Endodermal cell (in vitro differentiated cells): ENCODE measurements around the gene BLVRA. TPM values are rescaled to one million over a fixed set of nuclear protein-coding genes. Genes with fewer than 3 reads are reported as not detected.
"Not testable (repeated sequence)": the region's sequence is repeated elsewhere in the genome, so short reads cannot be mapped to it uniquely, and the experiment has no call there.

Experiments used
- DNase-seq: peaks from one replicate; pipeline ENCODE4 v3.0.0-alpha.2; 2017
- H3K27ac ChIP-seq: 2 replicates; pipeline ENCODE4 v1.5.1; 2013; ENCODE audit warnings: mild to moderate bottlenecking, low read depth, low read length, moderate library complexity
- H3K27me3 ChIP-seq: 2 replicates; pipeline ENCODE4 v1.6.1; 2013; ENCODE audit warnings: mild to moderate bottlenecking, low read length, moderate library complexity; ENCODE audit not compliant: insufficient read depth, control insufficient read depth, poor library complexity, severe bottlenecking
- H3K36me3 ChIP-seq: 2 replicates; pipeline ENCODE4 v1.7.0; 2013; ENCODE audit warnings: mild to moderate bottlenecking, low read length, moderate library complexity; ENCODE audit not compliant: control insufficient read depth, insufficient read depth
- H3K4me1 ChIP-seq: one replicate; pipeline ENCODE4 v1.7.0; 2013; ENCODE audit warnings: low read length; ENCODE audit not compliant: control insufficient read depth, insufficient read depth
- H3K4me3 ChIP-seq: 2 replicates; pipeline ENCODE4 v1.5.1; 2013; ENCODE audit warnings: mild to moderate bottlenecking, low read length, moderate library complexity
- H3K9ac ChIP-seq: 2 replicates; pipeline ENCODE4 v1.6.1; 2013; ENCODE audit warnings: mild to moderate bottlenecking, low read length, moderate library complexity; ENCODE audit not compliant: poor library complexity, severe bottlenecking; ENCODE audit errors: extremely low read depth
- H3K9me3 ChIP-seq: 2 replicates; pipeline ENCODE4 v1.6.1; 2013; ENCODE audit warnings: mild to moderate bottlenecking, low read length, moderate library complexity; ENCODE audit not compliant: control insufficient read depth
- H3K27ac Mint-ChIP-seq: 2 replicates; pipeline ENCODE4 v1.8.0; 2020; ENCODE audit warnings: mixed read lengths
- H3K27me3 Mint-ChIP-seq: 2 replicates; pipeline ENCODE4 v1.8.0; 2021; ENCODE audit warnings: mild to moderate bottlenecking, mixed read lengths; ENCODE audit not compliant: insufficient read depth
- H3K36me3 Mint-ChIP-seq: 2 replicates; pipeline ENCODE4 v1.8.0; 2020; ENCODE audit warnings: low read depth, mixed read lengths
- H3K4me1 Mint-ChIP-seq: 2 replicates; pipeline ENCODE4 v1.8.0; 2020; ENCODE audit warnings: mixed read lengths
- H3K4me3 Mint-ChIP-seq: 2 replicates; pipeline ENCODE4 v1.8.0; 2020; ENCODE audit warnings: mild to moderate bottlenecking, moderate library complexity, mixed read lengths
- H3K9me3 Mint-ChIP-seq: 2 replicates; pipeline ENCODE4 v1.8.0; 2020; ENCODE audit warnings: mild to moderate bottlenecking, mixed read lengths
- WGBS, 2 experiments: methylation state at CpG; one replicate each; pipeline versions ENCODE4 v1.1.5 to v1.1.7; 2013; ENCODE audit warnings: missing lambda C conversion rate in 2 of 2, mixed read lengths in 1 of 2; ENCODE audit not compliant: insufficient coverage in 1 of 2, insufficient read length in 1 of 2; 5-methylcytosine and 5-hydroxymethylcytosine counted together
- total RNA-seq, 2 donors: library from RNA; stranded (reverse); fragmentation: NEBNext Ultra II Directional in 1 of 2; extraction: Animal tissue kit (Norgen Biotek cat#: 25700) in 1 of 2; gene quantifications; 2 replicates in 1 of 2; 3 replicates in 1 of 2; pipeline ENCODE4 v1.2.1, GENCODE V29; 2021
- TF ChIP-seq, protein P1 (sequence below): fragments of 200-600 bp; sonication (generic); conservative IDR thresholded peaks from 2 replicates; pipeline ENCODE4 v1.5.0; 2021; ENCODE audit warnings: antibody characterized with exemption, mild to moderate bottlenecking

BLVRA gene
- total RNA-seq, 2 donors from 2014 or later, result 32.0 to 41.2 TPM

DNA sequence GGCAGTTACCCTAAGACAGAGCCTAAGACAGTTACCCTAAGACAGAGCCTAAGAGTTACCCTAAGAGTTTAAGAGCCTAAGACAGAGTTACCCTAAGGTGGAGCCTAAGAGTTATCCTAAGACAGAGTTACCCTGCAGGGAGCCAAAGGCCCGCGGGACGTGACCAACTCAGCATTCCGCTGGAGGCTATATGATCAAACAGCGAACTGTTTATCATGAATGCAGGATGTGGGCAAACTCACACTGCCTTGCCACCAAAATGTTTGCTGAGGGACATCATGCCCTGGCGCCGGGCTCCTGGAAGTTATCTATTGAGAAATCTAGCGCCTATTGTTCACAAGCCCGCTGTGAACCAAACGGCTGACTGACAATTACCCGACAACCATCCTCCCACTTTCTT is 49.9 kb downstream of the BLVRA start:
- H3K9me3 Mint-ChIP-seq, result peaks cover 4% of the 10 kb centered on the region
- 89 to 96% methylated on average over 11 of the region's 11 CpGs for WGBS, 2 experiments

DNA sequence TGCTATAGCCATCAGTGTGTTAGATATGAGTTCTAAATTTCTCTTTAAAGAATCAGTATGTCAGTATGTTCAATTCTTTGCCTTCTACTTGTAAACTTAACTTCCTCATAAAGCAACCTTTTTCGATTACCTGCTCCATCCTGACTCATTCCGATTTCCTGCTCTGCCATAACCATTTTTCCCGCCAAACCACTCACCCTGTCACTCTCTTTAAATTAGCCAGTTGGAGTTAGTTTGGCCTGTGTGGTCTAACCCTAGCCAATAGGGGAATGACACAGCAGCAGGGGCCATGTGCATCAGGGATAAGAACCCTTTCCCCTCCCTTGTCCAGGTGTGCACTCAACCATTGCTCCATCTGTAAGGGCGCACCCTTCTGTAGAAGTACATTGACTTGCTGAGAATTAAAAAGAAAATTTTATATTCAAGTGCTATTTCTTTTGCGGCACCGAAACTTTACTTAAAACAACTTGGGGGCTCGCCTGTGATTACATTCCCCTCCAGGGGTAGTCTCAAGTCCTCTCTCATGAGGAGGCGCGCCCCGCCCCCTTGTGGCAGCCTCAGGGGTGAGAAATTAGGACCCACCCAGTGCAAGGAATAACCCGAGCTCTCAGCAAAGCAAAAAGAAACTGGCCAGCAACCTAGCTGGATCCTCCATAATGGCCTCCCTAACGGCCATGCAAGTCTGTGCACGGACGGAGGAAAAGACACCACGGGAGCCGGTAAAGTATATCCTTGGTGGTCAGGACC is 51.9 kb downstream of the BLVRA start:
- peaks cover 32% of the 10 kb centered on the region for H3K36me3 Mint-ChIP-seq
- 85 to 89% methylated on average over 10 to 16 of the region's 16 CpGs for WGBS, 2 experiments
- not testable (repeated sequence) for H3K4me3 Mint-ChIP-seq, H3K4me3 ChIP-seq, H3K27ac ChIP-seq, H3K27me3 Mint-ChIP-seq, H3K27ac Mint-ChIP-seq, H3K9ac ChIP-seq, H3K27me3 ChIP-seq, H3K9me3 ChIP-seq, H3K9me3 Mint-ChIP-seq, H3K4me1 ChIP-seq, H3K36me3 ChIP-seq
- TF ChIP-seq, protein P1, sequence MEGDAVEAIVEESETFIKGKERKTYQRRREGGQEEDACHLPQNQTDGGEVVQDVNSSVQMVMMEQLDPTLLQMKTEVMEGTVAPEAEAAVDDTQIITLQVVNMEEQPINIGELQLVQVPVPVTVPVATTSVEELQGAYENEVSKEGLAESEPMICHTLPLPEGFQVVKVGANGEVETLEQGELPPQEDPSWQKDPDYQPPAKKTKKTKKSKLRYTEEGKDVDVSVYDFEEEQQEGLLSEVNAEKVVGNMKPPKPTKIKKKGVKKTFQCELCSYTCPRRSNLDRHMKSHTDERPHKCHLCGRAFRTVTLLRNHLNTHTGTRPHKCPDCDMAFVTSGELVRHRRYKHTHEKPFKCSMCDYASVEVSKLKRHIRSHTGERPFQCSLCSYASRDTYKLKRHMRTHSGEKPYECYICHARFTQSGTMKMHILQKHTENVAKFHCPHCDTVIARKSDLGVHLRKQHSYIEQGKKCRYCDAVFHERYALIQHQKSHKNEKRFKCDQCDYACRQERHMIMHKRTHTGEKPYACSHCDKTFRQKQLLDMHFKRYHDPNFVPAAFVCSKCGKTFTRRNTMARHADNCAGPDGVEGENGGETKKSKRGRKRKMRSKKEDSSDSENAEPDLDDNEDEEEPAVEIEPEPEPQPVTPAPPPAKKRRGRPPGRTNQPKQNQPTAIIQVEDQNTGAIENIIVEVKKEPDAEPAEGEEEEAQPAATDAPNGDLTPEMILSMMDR, result peak; percentile 68
- DNase-seq, result peak; percentile 84
- peaks cover 13% of the 10 kb centered on the region for H3K4me1 Mint-ChIP-seq

More for the DNA sequence above, 49.9 kb downstream of the BLVRA start:
- Histone ChIP-seq H3K27ac (no peak overlapping the region), H3K9ac (no peak overlapping the region), H3K4me3 (no peak overlapping the region), H3K27me3 (no peaks in the 10 kb centered on the region), H3K9me3 (peaks cover 5% of the 10 kb centered on the region), H3K4me1 (no peaks in the 10 kb centered on the region), H3K36me3 (no peaks in the 10 kb centered on the region)
- Mint-ChIP-seq H3K36me3 (peaks cover 45% of the 10 kb centered on the region), H3K27me3 (no peaks in the 10 kb centered on the region), H3K4me3 (no peak overlapping the region), H3K4me1 (peaks cover 7% of the 10 kb centered on the region), H3K27ac (no peak overlapping the region)
- TF ChIP-seq, protein P1, result no peak
- DNase-seq, result no peak

DNA sequence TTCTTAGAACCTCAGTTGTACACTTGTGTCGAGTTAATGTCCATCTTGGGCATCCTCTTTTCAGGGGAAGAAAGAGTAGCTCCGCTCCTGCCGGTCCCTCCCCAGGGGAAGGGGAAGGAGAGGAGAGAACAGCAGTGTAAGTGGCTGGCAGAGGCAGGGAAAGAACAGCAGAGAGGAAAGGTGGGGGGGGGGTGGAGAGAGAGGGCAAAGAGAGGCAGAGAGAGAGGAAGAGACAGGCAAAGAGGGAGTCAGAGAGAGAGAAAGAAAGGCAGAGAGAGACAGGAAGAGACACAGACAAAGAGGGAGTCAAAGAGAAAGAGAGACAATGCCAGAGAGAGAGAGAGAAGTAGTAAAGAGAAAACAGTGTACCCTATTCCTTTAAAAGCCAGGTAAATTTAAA is 56.9 kb downstream of the BLVRA start:
- Histone ChIP-seq H3K9ac (no peak overlapping the region), H3K9me3 (peaks cover 9% of the 10 kb centered on the region), H3K4me3 (no peak overlapping the region), H3K4me1 (peaks cover 5% of the 10 kb centered on the region), H3K27me3 (no peaks in the 10 kb centered on the region), H3K27ac (no peak overlapping the region), H3K36me3 (no peaks in the 10 kb centered on the region)
- H3K9me3 Mint-ChIP-seq, result peaks cover 2% of the 10 kb centered on the region
- no peak overlapping the region for H3K4me3 Mint-ChIP-seq
- DNase-seq, result peak; percentile 51
- H3K27ac Mint-ChIP-seq, result peak overlapping the region; percentile 1
- no peaks in the 10 kb centered on the region for H3K36me3 Mint-ChIP-seq
- H3K4me1 Mint-ChIP-seq, result peaks cover 24% of the 10 kb centered on the region
- peaks cover 3% of the 10 kb centered on the region for H3K27me3 Mint-ChIP-seq
- 40 to 76% methylated on average over 1 to 3 of the region's 3 CpGs for WGBS, 2 experiments
- TF ChIP-seq, protein P1, result no peak

DNA sequence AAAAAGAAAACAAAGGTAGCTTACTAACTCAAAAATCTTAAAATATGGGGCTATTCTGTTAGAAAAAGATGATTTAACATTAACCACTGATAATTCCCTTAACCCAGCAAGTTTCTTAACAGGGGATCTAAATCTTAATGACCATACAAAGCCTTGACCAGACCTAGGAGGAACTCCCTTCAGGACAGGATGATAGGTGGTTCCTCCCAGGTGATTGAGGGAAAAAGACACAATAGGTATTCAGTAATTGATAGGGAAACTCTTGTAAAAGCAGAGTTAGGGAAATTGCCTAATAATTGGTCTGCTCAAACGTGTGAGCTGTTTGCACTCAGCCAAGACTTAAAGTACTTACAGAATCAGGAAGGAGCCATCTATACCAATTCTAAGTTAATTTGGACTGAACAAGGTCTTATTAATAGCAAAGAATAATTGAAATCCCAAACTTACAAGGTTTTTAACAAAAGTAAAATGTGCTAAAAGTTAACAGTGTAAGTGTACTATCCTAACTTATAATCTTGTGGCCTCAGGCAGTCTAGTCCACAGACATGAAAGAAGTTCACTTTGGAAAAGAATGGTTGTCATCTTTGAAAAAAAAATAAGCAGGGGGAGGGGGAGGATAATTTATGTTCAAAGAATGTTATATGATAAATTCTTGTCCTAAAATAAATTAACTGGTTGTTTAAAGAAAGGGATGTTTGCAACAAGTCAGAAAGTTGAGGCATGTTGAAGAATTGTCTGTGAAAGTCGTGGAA is 57.7 kb downstream of the BLVRA start:
- not testable (repeated sequence) for H3K9ac ChIP-seq, H3K36me3 Mint-ChIP-seq, H3K36me3 ChIP-seq, H3K27ac ChIP-seq, H3K27me3 ChIP-seq, H3K4me1 ChIP-seq, H3K27me3 Mint-ChIP-seq, H3K9me3 Mint-ChIP-seq, H3K27ac Mint-ChIP-seq, H3K9me3 ChIP-seq, H3K4me3 ChIP-seq, DNase-seq, H3K4me3 Mint-ChIP-seq
- peaks cover 24% of the 10 kb centered on the region for H3K4me1 Mint-ChIP-seq
- WGBS, 2 experiments, result 55 to 58% methylated on average over 2 of the region's 2 CpGs

DNA sequence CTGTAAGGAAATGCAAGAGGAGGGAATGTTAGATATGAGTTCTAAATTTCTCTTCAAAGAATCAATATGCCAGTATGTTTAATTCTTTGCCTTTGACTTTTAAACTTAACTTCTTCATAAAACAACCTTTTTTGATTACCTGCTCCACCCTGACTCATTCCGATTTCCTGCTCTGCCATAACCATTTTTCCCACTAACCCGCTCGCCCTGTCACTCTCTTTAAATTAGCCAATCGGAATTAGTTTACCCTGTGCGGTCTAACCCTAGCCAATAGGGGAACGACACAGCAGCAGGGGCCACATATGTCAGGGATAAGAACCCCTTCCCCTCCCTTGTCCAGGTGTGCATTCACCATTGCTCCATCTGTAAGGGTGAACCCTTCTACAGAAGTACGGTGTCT is 64.9 kb downstream of the BLVRA start:
- not testable (repeated sequence) for H3K4me3 Mint-ChIP-seq, H3K27ac Mint-ChIP-seq, H3K9ac ChIP-seq, H3K27ac ChIP-seq, DNase-seq, H3K36me3 ChIP-seq, H3K27me3 ChIP-seq, H3K4me3 ChIP-seq, H3K9me3 Mint-ChIP-seq, H3K9me3 ChIP-seq, H3K4me1 ChIP-seq, H3K27me3 Mint-ChIP-seq, H3K36me3 Mint-ChIP-seq
- 91 to 100% methylated on average over 7 of the region's 7 CpGs for WGBS, 2 experiments
- peaks cover 13% of the 10 kb centered on the region for H3K4me1 Mint-ChIP-seq
